ENCODE measurements around the gene INPP4B. TPM values are rescaled to one million over a fixed set of nuclear protein-coding genes. Genes with fewer than 3 reads are reported as not detected.

Gene INPP4B
- total RNA-seq, 1 experiment from 2014 or later = 0.07 TPM

DNA sequence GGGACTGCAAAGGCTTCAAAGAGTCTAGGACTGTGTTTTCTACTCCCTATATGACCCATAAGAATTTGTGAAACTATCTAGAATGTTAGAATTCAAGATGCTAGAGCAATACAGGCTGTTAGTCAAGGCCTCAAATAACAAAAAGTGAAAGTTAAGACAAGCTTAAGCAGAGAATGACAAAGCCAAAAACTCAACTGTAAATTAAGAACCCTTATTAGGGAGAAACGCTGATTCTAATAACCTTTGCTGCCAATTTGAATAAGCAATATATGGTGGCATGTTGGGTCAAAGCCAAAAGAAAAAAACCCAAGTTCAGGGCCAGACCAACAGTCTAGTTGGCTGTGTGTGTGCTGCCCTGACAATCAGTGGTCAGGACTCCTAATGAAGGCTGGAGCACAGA is 160.0 kb downstream of the INPP4B start:
- H4K5ac ChIP-seq (ENCODE audit: insufficient read length, low read depth, low read length) = no peak overlapping the region
- H3K14ac ChIP-seq (ENCODE audit: insufficient read depth, low read length) = no peak overlapping the region
- no peak overlapping the region for H3K27ac ChIP-seq (ENCODE audit: insufficient read length, low read depth, low read length)
- no peaks in the 10 kb centered on the region for H4K20me1 ChIP-seq (ENCODE audit: control insufficient read depth, insufficient read depth, insufficient read length)
- no peak overlapping the region for H3K23ac ChIP-seq (ENCODE audit: insufficient read length, low read depth, low read length)
- H3K9me3 Mint-ChIP-seq = no peaks in the 10 kb centered on the region
- no peak for DNase-seq
- no peak overlapping the region for H4K8ac ChIP-seq (replicated peaks; ENCODE audit: insufficient read length, low read depth, low read length)
- no peak overlapping the region for H3K9ac ChIP-seq (ENCODE audit: extremely low read depth, insufficient read length, low read length)
- no peak overlapping the region for H3K4me2 ChIP-seq (ENCODE audit: insufficient read depth, insufficient read length, low read length)
- H3K23me2 ChIP-seq (ENCODE audit: insufficient read length, low read depth, low read length, poor library complexity, severe bottlenecking) = no peaks in the 10 kb centered on the region
- no peaks in the 10 kb centered on the region for H3K4me1 ChIP-seq (ENCODE audit: insufficient read depth, low read length)
- no peak overlapping the region for H2AFZ ChIP-seq (ENCODE audit: low read length)
- no peak overlapping the region for H2AK5ac ChIP-seq (ENCODE audit: insufficient read length, low read length)
- H3K27me3 Mint-ChIP-seq (ENCODE audit: low read depth) = no peaks in the 10 kb centered on the region
- H3K4me3 Mint-ChIP-seq = no peak overlapping the region
- H3K79me1 ChIP-seq (ENCODE audit: insufficient read depth, low read depth, low read length, poor library complexity, severe bottlenecking) = no peaks in the 10 kb centered on the region
- peaks cover 10 to 11% of the 10 kb centered on the region in 2 experiments for H3K4me1 Mint-ChIP-seq
- H3K79me2 ChIP-seq (ENCODE audit: insufficient read depth, low read length) = no peaks in the 10 kb centered on the region
- H3T11ph ChIP-seq (ENCODE audit: low read length) = no peak overlapping the region
- no peaks in the 10 kb centered on the region for H3K27me3 ChIP-seq (ENCODE audit: insufficient read depth, low read length)
- H3K27ac Mint-ChIP-seq = no peak overlapping the region
- no peak overlapping the region for H2BK120ac ChIP-seq (ENCODE audit: low read depth, low read length, poor library complexity, severe bottlenecking)
- H4K91ac ChIP-seq (ENCODE audit: insufficient read length, low read depth, low read length) = no peak overlapping the region
- H3K18ac ChIP-seq (ENCODE audit: insufficient read length, low read depth, low read length) = no peak overlapping the region
- H2BK20ac ChIP-seq (ENCODE audit: low read depth, low read length, poor library complexity, severe bottlenecking) = no peak overlapping the region
- H3K9me3 ChIP-seq (ENCODE audit: control insufficient read depth, low read depth, low read length) = no peaks in the 10 kb centered on the region
- H2BK5ac ChIP-seq (ENCODE audit: insufficient read length, low read length) = no peak overlapping the region
- no peak overlapping the region for H3K4ac ChIP-seq (ENCODE audit: low read depth, low read length)
- WGBS (ENCODE audit: extremely low coverage, insufficient read length, low lambda C conversion rate) = no CpG with 5 or more reads among the region's 1 CpG
- TF ChIP-seq, protein P1, sequence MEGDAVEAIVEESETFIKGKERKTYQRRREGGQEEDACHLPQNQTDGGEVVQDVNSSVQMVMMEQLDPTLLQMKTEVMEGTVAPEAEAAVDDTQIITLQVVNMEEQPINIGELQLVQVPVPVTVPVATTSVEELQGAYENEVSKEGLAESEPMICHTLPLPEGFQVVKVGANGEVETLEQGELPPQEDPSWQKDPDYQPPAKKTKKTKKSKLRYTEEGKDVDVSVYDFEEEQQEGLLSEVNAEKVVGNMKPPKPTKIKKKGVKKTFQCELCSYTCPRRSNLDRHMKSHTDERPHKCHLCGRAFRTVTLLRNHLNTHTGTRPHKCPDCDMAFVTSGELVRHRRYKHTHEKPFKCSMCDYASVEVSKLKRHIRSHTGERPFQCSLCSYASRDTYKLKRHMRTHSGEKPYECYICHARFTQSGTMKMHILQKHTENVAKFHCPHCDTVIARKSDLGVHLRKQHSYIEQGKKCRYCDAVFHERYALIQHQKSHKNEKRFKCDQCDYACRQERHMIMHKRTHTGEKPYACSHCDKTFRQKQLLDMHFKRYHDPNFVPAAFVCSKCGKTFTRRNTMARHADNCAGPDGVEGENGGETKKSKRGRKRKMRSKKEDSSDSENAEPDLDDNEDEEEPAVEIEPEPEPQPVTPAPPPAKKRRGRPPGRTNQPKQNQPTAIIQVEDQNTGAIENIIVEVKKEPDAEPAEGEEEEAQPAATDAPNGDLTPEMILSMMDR (conservative IDR thresholded peaks at IDR 0.05) = no peak
- no peak overlapping the region for H2BK15ac ChIP-seq (ENCODE audit: low read depth, low read length)
- H3K36me3 Mint-ChIP-seq (ENCODE audit: insufficient read depth in 1 of 3, low read depth in 3 of 3) = no peaks in the 10 kb centered on the region
- no peak overlapping the region for H2BK12ac ChIP-seq (ENCODE audit: insufficient read length, low read depth, low read length)
- H3K56ac ChIP-seq (ENCODE audit: insufficient read length, low read depth, low read length) = no peak overlapping the region

Data from H9 (cell line).